Stimulated activated CD4-positive, alpha-beta T cell treated with anti-CD3 and anti-CD28 coated beads, Interleukin-2, amount 100 ng/mL, for 48 hours (primary cell): ENCODE measurements around the gene FAP.

ENCODE experiments used
- DNase-seq, 2 donors: peaks; one replicate each; pipeline ENCODE4 v3.0.0-alpha.2; 2020

Gene FAP

GRCh38 chr2:162123806-162124758, 119.2 kb downstream of the FAP start:
- no peak for DNase-seq
